ENCODE results near the gene TMEM236.

Gene TMEM236, protein sequence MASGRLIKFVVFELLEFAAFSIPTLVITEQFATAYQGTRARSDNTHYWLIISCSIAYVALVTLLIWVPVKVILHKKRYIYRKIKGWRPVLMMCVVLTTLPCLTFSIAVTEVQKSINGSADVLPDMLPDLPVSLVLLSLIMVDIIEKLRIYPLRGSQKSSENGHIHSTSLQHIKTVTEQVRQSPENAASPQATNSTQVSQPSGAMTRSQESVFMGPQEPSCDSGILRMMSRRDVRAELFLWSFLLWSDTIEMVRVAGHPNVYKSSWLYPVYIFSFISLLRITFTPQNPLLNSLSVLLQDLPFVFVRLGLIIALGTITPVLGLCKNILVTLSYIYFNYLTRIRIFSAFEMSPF

DNA sequence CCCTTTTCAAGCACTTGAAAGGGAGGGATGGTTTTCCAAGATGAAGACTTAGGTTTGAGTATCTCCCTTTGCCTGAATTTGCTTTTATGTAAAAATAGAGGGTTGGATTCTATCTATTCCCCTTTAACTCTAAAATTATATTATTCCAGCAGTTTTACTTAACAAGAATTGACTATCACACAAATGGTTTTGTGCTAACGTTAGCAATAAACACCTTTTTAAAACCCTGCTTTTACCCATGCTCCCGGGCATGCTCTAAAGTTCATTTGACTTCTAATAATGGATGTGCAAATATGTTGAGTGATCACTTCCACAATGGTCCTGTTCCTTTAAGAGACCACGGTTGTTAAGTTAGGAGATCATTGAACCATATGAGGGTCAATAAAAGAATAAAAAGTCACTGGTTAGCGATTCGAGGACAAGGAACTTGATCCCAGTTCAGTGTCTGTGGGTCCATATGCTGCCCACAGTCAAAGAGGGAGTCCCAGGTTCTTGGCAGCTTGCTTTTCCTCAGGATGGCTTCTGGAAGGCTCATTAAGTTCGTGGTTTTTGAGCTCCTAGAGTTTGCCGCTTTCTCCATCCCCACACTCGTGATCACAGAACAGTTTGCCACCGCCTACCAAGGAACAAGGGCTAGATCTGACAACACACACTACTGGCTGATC lies at the start of gene TMEM236:
Gene TMEM236 (plus strand): TSS at position 421 of the 665 bp plus-strand sequence. CDS start 95 bp downstream, at position 516.
- H3K4me2 ChIP-seq (ENCODE audit: low read depth, low read length, poor library complexity, severe bottlenecking), result no peak within 1 kb of the TSS
- no peak within 1 kb of the TSS for H2AFZ ChIP-seq (ENCODE audit: low read depth, low read length, severe bottlenecking)
- H3K9me2 ChIP-seq (replicated peaks; ENCODE audit: insufficient read depth, low read length), result no peaks in the 10 kb centered on the region
- no peak within 1 kb of the TSS for H3K27ac ChIP-seq (ENCODE audit: low read depth, low read length)
- H4K20me1 ChIP-seq (ENCODE audit: low read depth, low read length), result no peaks in the 10 kb centered on the region
- no peak for TF ChIP-seq EZH2phosphoT487 (conservative IDR thresholded peaks at IDR 0.05; ENCODE audit: low read length)
- no peak for TF ChIP-seq CTCF (IDR thresholded peaks at IDR 0.05; ENCODE audit: insufficient read depth, low read length, poor library complexity, severe bottlenecking)
- no peak within 1 kb of the TSS for H3K4me3 ChIP-seq (ENCODE audit: insufficient read depth, low read length, poor library complexity, severe bottlenecking)
- no peaks in the 10 kb centered on the region for H3K27me3 ChIP-seq (ENCODE audit: low read length)
- no peaks in the 10 kb centered on the region for H3K79me2 ChIP-seq (ENCODE audit: insufficient read depth, low read length)
- no peak within 1 kb of the TSS for H3K9ac ChIP-seq (ENCODE audit: low read length)
- H3K9me3 ChIP-seq (ENCODE audit: insufficient read depth, low read length), result no peaks in the 10 kb centered on the region
- no peaks in the 10 kb centered on the region for H3F3A ChIP-seq (ENCODE audit: insufficient read depth)
- no peaks in the 10 kb centered on the region for H3K36me3 ChIP-seq (ENCODE audit: low read length)

GRCh38 chr10:17703706-17704105 lies 48.3 kb upstream of the TMEM236 start:
- no peak overlapping the region for H3K4me3 ChIP-seq (ENCODE audit: insufficient read depth, low read length, poor library complexity, severe bottlenecking)
- no peak overlapping the region for H2AFZ ChIP-seq (ENCODE audit: low read depth, low read length, severe bottlenecking)
- no peak overlapping the region for H3K9ac ChIP-seq (ENCODE audit: low read length)
- no peaks in the 10 kb centered on the region for H3F3A ChIP-seq (ENCODE audit: insufficient read depth)
- no peaks in the 10 kb centered on the region for H3K9me2 ChIP-seq (replicated peaks; ENCODE audit: insufficient read depth, low read length)
- H3K9me3 ChIP-seq (ENCODE audit: insufficient read depth, low read length), result no peaks in the 10 kb centered on the region
- H3K27ac ChIP-seq (ENCODE audit: low read depth, low read length), result no peak overlapping the region
- no peaks in the 10 kb centered on the region for H3K27me3 ChIP-seq (ENCODE audit: low read length)
- 0 out of 2 replicates have a peak, but pooled peaks cover 6% of the 10 kb centered on the region for H3K36me3 ChIP-seq (ENCODE audit: low read length)
- no peaks in the 10 kb centered on the region for H3K79me2 ChIP-seq (ENCODE audit: insufficient read depth, low read length)
- no peak overlapping the region for H3K4me2 ChIP-seq (ENCODE audit: low read depth, low read length, poor library complexity, severe bottlenecking)
- H4K20me1 ChIP-seq (ENCODE audit: low read depth, low read length), result no peaks in the 10 kb centered on the region
- TF ChIP-seq EZH2phosphoT487 (conservative IDR thresholded peaks at IDR 0.05; ENCODE audit: low read length), result no peak
- TF ChIP-seq CTCF (IDR thresholded peaks at IDR 0.05; ENCODE audit: insufficient read depth, low read length, poor library complexity, severe bottlenecking), result no peak

DNA sequence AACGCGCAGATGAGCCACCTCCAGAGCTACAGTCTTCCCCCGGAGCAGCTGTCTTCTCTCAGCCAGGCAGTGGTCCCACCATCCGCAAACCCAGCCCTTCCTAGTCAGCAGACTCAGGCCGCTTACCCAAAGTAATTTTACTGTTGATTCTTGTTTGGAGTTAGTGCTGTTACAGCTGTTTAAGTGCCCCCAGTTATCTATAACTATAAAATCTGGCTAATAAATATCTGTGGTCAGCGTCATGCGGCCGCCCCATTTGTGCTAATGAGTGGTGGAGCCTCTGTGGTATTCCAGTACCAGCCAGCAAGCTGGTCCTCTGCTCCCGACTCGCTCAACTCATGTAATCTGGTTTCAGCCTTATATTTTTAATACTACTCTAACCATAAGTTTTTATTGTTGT lies 43.2 kb upstream of the TMEM236 start:
- no peak overlapping the region for H3K9ac ChIP-seq (ENCODE audit: low read length)
- no peak overlapping the region for H2AFZ ChIP-seq (ENCODE audit: low read depth, low read length, severe bottlenecking)
- no peak overlapping the region for H3K27ac ChIP-seq (ENCODE audit: low read depth, low read length)
- H3K79me2 ChIP-seq (ENCODE audit: insufficient read depth, low read length), result no peaks in the 10 kb centered on the region
- no peaks in the 10 kb centered on the region for H3K9me3 ChIP-seq (ENCODE audit: insufficient read depth, low read length)
- no peaks in the 10 kb centered on the region for H3K9me2 ChIP-seq (replicated peaks; ENCODE audit: insufficient read depth, low read length)
- H3K4me3 ChIP-seq (ENCODE audit: insufficient read depth, low read length, poor library complexity, severe bottlenecking), result no peak overlapping the region
- no peaks in the 10 kb centered on the region for H3K27me3 ChIP-seq (ENCODE audit: low read length)
- H3K36me3 ChIP-seq (ENCODE audit: low read length), result no peaks in the 10 kb centered on the region
- H3K4me2 ChIP-seq (ENCODE audit: low read depth, low read length, poor library complexity, severe bottlenecking), result no peak overlapping the region
- H3F3A ChIP-seq (ENCODE audit: insufficient read depth), result no peaks in the 10 kb centered on the region
- TF ChIP-seq EZH2phosphoT487 (conservative IDR thresholded peaks at IDR 0.05; ENCODE audit: low read length) (no peak), CTCF (IDR thresholded peaks at IDR 0.05; ENCODE audit: insufficient read depth, low read length, poor library complexity, severe bottlenecking) (no peak)
- H4K20me1 ChIP-seq (ENCODE audit: low read depth, low read length), result no peaks in the 10 kb centered on the region
